C4-2B (cell line): ENCODE data around the gene NR1H4.

Experiments
- ZFX ChIP-seq: fragments of 450-650 bp; IDR thresholded peaks from 2 replicates; pipeline ENCODE4 v1.6.1; 2017
- TF ChIP-seq, protein P1 (sequence below): fragments of 450-650 bp; conservative IDR thresholded peaks from 2 replicates; pipeline ENCODE4 v1.5.1; 2017; ENCODE audit warnings: mild to moderate bottlenecking

DNA sequence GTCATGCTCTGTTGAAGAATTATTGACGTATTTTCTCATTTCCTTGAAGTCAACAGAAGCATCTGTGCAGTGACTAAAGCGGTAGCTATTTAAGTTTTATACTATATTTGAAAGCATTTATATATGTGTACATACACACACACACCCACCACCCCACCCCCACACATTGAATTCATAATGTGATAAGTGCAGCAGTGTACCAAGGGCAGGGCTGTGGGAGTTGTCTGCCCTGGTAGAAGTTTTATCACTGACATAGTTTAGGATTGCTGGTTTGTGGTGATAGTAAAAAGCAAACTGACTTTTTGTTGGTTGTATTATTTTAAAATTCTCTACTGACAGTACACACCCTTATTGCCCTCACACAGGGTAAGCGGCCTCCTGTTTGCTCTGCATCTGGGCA lies 138.9 kb downstream of the NR1H4 start:
- TF ChIP-seq, protein P1, sequence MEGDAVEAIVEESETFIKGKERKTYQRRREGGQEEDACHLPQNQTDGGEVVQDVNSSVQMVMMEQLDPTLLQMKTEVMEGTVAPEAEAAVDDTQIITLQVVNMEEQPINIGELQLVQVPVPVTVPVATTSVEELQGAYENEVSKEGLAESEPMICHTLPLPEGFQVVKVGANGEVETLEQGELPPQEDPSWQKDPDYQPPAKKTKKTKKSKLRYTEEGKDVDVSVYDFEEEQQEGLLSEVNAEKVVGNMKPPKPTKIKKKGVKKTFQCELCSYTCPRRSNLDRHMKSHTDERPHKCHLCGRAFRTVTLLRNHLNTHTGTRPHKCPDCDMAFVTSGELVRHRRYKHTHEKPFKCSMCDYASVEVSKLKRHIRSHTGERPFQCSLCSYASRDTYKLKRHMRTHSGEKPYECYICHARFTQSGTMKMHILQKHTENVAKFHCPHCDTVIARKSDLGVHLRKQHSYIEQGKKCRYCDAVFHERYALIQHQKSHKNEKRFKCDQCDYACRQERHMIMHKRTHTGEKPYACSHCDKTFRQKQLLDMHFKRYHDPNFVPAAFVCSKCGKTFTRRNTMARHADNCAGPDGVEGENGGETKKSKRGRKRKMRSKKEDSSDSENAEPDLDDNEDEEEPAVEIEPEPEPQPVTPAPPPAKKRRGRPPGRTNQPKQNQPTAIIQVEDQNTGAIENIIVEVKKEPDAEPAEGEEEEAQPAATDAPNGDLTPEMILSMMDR = no peak
- TF ChIP-seq ZFX = no peak
